Right forelimb (tissue), 1 donor: Measurements from ENCODE around the gene GRK5.

Experiments used
- DNase-seq: peaks from one replicate; pipeline ENCODE4 v3.0.0-alpha.2; 2018

GRK5 gene

DNA sequence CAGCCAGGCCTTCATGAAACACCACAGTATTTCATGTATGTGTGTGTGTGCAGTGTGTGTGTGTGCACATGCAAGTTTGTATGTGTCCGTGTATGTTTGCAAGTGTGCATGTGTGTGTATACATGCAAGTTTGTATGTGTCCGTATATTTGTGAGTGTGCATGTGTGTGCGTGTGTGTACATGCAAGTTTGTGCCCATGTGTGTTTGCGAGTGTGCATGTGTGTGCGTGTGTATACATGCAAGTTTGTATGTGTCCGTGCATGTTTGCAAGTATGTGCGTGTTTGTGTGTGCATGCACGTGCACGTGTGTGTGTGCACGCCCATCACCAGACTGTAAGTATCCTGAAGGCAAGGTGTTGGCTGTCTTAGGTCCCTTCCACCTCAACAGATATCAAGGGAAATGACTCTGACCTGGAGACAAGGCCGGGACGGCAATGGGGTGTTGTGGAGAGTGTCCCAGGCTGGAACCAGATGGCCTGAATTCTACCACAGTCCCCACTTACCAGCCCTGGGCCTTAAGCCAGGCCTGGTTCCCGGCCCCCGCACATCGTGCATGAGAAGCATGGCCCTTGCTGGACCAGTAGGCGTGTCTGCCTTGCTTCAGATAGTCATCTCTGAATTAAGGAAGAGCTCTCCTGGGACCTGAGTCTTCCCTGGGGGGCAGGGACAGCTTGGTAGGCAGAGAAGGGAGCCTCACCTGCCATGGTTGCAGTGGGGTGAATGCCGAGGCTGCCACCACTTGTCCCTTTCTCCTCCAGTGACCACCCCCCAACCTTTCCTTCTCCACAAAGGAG lies 140.0 kb downstream of the GRK5 start:
- no peak for DNase-seq

DNA sequence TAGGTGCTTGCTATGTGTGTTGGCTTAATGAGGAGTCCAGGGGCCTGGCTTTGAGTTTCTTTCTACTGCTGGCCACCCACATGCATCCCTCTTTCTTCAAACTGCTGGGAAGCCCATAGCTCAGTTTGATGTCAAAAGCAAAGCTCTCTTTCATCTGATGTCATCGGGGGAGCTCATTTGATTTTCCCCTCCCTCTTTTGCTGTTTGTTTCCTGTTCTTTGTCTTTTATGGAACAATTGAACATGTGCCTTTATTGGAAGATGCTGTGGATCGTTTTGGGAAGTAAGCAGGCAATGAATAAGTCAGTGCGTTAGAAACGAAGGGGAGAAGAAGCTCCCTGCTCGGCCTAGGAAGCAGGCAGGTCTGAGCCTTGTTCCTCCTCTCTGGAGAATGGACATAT lies 140.7 kb downstream of the GRK5 start:
- DNase-seq = no peak

DNA sequence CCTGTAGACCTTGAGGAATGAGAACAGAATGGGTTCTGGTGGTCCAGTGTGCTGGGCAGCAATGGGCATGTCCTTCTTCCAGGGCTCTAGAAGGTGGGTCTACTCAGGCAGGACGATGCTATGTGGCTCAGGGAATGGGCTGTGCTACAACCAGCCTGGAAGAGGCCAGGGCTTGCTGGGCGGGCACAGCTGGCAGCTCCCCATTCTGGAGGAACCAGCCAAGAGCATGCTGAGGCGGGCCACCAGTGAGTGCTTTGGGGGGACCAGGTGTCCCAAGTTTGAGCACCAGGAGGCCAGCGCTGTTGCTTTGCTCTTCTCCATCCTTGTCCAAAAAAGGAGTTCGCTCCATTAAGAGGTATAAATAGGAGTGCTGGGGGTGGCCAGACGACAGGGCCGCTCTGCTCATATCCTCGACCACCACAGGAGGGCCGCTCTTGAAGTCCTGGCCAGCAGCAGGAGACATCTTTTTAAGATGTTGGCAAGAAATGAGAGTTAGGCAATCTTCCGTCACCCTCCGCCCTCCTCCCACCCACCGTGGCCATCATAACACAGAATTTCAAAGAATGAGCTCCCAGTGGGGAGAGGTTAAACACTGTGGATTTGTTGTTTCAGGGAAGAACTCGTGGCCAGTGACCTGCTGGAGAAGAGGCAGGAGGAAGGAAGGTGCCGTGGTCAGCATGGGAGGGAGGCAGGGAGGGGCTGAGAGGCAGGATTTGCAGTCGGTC lies 141.3 kb downstream of the GRK5 start:
- DNase-seq = no peak

DNA sequence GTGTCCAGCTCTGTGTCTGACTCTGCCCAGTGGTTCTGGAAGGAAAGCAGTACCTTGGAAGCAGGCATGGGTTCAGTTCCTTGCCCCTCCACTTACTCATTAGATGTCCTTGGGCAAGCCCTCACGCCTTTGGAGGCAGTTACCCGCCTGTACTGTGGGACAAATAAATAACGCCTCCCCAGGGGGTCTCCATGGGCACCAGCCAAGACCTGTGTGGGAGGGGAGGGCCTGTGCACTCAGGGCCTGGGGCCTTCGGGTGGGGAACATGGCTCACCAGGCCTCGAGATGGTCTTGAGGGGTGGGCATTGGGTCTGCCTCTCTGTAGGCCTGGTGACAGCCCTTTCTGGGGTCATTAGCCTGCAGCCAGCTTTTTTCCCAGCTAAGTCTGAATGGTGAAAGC lies 142.0 kb downstream of the GRK5 start:
- DNase-seq = no peak

DNA sequence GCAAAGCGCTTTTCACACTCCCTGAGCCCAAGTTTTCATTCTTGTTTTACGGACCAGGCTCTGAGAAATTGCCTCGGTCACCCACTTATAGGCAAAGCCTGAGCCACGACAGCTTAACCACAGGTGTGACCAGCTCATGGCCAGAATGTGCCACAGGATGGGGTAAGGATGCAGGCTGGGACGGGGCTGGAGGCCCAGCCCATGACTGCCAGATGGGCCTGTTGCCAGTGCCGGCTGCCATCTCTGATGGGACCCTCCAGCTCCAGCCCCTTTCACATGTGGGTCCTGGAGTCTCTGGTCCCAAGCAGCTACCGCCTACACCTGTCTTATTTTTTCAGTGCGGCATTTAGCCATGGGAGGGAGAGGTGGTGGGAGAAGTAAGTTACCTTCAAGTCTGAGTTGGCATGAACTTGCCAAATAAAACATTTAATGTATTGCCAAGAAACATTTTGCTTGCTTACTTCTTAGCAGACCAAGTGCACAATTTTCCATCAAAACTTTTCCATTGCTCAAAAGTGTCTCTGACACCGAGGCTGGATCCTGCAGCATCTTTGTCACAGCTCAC lies 142.6 kb downstream of the GRK5 start:
- no peak for DNase-seq

DNA sequence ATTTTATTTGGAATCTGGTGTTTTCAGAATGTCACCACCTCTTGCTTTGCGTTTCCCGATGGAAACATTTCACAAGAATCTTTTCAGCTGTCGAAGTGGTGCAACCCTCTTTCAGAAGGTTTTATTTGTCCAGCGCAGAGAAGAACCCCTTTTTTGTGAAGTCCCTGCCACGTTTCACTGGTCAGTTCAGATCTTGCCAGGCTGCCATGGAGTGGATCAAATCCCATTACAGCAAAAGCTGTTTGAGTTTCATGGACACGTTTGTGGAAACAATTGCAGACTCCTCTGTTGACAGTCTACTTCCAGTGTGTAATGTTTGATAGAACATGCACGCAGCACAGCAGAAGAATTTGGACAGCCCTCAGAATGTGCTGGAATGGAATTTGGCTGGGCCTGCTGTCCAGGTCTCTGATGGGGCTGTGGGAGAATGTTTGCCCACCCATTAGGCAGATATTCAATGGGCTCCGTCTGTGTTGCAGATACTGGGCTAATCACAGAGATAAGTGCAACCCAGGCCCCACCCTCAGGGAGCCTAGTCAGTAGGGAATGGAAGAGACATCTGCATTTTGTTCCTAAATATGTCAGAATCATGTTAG lies 143.2 kb downstream of the GRK5 start:
- peak; percentile 68 for DNase-seq

DNA sequence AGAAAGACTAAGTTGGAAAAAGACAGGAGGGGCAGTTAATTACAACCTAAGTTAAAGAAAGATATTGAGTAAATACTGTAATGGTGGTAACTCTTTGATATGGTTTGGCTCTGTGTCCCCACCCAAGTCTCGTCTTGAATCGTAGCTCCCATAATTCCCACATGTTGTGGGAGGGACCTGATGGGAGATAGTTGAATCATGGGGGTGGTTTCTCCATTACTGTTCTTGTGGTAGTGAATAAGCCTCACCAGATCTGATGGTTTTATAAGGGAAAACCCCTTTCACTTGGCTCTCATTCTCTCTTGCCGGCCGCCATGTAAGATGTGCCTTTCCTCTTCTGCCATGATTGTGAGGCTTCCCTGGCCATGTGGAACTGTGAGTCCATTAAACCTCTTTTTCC lies 143.8 kb downstream of the GRK5 start:
- no peak for DNase-seq

DNA sequence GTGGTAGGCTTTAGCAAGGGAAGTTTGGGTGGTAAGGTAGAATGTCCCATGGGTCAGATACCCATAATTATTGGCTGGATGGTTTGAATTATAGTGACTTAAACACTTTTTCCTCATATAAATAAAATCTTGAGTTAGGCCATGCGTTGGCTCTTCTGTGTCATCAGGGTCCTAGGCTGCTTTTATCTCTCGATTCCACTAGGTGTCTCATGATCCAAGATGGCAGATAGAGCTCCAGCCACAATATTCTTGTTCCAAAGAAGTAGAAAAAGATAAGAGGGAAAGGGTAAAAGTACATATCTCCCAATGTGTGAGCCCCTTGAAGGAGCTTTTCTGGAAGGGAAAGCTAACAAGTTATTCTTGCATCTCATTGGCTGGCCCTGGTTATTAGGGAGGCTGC lies 144.7 kb downstream of the GRK5 start:
- no peak for DNase-seq

DNA sequence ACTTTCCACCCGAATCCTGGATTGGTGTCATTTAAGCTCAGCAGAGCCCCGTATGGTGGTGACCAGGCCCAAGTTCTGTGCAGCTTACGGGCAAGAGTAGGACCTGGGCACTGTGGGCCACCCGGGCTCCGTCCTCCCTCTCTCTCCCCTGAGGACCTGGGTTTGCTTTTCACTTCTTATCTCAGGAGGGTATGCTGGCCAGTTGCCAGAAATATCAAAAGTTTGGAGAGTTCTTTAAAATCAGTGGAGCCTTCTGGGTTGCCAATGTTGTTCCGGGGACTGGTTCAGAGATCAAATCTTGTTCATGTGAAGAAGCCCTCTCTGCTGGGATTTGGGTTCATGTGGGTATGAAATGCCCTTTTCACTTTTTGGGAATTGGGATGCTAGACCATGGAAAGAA lies 145.4 kb downstream of the GRK5 start:
- DNase-seq = no peak

DNA sequence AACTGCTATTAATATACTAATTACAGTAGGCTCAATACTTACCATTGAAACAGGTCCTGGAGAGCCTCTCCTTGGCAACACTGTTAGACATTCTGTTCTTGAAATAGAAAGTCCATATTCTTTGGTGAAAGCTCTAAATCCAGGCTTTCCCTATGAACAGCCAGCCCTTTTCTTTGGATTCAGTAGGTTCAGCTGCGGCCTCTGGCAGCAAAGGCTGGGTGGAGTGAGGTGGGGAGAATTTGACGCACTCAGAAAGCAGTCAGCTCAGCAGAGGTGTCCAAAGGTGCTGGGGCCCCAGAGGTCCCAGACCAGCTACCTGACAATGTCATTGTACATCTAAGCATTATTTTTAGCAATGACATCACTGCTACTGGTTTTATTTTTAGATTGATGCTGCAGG lies 146.1 kb downstream of the GRK5 start:
- no peak for DNase-seq

DNA sequence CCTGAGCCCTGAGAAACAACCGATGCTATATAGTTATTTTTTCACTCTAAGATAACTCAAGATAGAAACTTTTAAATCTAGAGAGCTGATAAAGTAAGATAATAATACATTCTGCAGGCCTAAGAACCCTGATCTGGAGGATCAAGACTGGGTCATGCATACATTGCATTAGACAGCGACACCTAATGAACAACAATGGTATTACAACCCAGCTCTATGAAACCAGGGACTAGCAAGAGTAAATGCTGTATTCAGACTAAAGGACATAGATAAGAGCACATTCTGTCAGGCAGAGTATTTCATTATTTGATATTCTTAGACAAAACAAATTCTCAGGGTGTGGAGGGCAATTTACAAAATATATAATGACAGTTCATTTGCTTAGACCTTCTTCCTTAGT lies 148.6 kb downstream of the GRK5 start:
- no peak for DNase-seq

DNA sequence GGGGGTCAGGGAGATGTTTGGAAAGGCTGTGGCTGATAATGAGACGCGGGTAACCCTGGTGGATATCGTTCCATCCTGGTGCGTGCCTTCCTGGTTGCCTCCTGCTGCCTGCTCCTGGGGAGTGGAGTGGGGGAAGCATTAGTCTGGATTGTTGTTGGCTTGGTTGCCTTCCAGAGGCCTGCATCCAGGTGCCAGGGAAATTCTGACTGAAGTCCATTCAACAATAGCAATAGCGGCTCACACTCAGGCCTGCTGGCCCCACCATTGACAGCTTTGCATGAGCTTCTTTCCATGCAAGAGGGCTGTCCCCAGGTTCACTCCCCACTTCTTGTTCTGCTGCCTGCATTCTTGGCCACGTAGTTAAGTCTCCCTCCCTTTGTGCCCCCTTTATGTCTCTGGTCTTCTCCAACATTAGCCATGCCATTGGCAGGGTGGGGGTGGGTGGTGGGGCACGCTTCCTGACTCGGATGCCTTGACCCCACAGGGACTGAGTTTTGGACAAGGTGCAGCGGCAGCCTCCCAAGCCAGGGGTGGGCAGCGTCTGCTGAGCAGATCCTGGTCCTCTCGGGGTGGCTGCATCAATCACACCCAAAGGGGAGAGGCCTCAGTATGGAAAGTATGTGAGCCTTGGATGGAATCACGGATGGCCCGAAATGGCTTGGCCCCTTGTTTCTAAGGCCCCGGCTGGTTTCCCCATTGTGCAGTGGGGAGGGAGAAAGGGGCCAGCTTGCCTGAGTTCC lies 150.2 kb downstream of the GRK5 start:
- no peak for DNase-seq

DNA sequence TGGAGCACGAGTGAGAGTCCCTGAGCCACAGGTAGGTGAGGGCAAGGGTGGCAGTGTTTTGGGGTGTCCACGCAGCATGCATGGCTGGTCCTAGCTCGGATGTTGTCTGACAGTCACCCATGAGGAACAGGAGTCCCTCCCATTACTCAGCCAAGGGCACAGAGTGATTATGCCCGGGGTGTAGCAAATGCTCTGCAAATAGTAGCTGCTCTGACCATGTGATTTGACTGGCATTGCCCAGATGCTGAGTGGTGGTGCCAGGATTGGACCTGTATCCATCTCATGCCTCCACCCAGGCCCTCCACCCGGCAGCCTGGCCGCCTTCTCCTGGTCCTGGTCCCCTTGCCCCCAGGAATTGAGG lies 150.8 kb downstream of the GRK5 start:
- DNase-seq = no peak

DNA sequence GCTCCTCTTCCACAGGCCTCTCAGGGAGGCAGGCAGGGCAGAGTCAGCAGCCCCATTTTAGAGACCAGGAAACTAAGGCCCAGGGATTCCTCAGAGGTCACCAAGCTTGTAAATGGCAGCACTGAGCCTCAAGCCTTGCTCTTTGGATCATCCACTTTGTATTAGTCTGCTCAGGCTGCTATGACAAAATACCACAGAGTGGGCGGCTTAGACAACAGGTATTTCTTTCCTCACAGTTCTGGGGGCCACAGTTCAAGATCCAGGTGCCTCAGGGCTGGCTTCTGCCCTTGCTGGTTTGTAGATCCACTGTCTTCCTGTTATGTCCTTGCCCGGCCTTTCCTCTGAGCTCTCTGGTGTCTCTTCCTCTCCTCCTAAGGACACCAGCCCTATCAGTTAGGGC lies 151.2 kb downstream of the GRK5 start:
- no peak for DNase-seq

DNA sequence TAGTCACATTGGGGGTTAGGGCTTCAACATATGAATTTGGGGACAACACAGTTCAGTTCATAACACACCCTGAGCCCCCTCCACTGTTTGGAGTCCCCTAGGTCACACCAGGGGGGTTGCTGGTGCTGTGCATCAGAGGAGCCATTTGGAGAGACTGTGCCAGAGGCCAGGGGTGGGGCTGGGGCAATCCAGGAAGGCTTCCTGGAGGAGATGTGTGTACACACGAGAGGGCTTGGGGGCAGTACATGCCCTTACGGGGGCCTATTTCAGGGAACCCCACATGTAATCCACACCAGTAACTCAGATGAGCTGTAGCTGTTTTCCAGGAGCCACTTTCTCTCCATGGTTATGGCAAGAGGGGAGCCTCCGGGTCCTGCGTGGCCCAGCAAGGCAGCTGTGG lies 151.7 kb downstream of the GRK5 start:
- DNase-seq = no peak

DNA sequence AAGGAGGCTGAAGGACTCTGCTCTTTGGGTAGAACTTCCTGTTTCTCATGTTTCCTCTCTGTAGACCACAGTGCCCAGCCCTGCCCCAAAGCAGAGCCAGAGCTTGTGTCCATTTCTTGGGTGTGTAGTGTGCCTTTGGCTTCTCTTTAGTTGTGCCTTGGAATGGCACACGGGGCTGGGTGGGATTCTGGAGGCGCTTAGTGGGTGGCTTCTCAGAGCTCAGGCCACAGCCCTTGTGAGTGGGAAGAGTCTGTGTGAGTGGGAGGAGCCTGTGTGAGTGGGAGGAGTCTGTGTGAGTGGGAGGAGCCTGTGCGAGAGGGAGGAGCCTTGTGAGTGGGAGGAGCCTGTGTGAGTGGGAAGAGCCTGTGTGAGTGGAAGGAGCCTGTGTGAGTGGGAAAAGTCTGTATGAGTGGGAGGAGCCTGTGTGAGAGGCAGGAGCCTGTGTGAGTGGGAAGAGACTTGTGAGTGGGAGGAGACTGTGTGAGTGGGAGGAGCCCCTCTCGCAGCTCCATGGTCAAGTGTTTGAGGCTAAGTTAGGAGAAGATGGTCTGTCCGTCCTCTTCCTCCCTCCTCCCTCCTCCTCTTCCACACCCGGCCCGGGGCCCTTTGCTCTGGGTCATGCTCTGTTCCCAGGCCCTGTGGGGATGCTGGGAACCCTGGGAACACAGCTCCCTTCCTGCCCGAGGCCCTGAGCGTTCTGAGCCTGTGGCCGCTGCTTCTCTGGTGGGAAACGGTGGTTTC lies 153.0 kb downstream of the GRK5 start:
- no peak for DNase-seq

DNA sequence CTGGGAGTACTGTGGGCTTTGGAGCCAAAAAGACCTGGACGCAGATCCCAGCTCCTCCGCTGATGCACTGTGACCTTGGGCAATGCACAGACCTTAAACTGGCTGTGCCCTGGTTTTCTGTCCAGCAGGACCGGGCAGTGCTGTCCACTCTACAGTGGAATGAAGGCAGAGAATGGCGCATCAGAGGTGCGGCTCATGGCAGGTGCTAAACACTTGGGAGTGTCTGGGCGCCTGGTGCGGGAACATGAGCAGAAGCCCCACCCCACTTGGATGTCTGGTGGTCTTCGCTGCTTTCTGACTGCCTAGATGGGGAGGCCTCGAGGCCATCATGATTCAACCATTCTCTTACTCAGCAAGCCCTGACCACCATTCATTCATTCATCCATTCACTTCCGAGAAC lies 153.7 kb downstream of the GRK5 start:
- DNase-seq = no peak

DNA sequence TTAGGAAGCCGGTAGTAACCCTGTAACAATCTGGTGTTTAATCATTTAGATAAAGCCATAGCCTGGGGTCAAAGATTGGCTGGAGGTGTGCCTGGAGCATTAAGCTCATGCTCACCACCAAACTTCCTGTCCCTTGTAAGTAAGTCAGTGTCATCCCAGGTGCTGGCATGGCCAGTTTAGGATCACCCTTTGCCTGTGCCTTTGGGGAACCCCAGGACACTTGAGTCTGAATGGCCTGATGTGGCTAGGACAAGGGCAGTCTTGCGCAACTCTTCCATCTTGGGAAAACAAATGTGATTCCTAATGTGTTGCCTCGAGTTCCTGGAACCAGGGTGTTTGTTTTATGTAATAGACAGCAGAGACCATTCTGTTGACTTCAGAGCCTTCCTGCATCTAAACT lies 154.8 kb downstream of the GRK5 start:
- no peak for DNase-seq

DNA sequence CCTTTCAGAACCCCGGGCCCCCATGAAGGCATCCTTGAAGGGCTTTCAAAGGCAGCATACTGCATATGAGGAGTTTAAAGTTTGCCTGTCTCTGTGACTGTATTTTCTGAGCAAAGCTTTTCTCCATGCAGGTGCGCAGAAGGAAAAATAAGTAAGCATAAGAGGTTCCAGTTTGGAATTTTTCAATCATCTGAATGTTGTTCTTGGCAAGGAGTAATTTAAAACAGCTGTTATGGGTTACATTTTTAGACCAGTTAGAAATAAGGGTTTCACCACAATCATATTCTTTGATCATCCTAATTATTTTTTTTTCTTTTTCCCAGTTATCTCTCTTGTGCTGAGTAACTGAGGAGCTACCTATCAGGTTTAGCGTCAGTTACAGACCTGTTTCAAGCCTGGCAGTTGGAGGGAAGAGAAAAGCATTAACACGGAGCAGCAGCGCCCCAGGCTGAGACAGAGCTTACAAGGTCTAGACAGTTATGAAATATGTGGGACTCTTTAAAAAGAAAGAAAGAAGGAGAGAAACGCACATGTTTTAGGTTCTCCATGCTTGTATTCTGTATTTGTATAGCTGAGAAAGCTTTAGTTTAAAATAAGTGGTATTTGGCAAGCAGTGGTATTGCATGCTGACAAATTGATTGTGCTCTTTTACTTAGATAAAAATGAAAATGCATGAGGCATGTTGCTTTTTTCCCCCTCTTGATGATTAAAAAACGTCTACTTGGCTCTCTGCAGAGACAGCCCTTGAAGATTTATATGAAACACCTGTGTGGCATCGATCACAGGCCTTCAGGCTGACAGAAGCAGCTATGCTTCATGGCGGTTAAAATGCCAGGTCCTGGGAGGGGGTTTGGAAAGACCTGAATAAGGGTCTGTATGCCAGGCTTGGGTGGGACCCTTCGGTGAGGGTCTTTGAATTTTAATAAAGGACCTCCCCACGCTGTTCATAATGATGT lies 157.6 kb downstream of the GRK5 start:
- DNase-seq = no peak

DNA sequence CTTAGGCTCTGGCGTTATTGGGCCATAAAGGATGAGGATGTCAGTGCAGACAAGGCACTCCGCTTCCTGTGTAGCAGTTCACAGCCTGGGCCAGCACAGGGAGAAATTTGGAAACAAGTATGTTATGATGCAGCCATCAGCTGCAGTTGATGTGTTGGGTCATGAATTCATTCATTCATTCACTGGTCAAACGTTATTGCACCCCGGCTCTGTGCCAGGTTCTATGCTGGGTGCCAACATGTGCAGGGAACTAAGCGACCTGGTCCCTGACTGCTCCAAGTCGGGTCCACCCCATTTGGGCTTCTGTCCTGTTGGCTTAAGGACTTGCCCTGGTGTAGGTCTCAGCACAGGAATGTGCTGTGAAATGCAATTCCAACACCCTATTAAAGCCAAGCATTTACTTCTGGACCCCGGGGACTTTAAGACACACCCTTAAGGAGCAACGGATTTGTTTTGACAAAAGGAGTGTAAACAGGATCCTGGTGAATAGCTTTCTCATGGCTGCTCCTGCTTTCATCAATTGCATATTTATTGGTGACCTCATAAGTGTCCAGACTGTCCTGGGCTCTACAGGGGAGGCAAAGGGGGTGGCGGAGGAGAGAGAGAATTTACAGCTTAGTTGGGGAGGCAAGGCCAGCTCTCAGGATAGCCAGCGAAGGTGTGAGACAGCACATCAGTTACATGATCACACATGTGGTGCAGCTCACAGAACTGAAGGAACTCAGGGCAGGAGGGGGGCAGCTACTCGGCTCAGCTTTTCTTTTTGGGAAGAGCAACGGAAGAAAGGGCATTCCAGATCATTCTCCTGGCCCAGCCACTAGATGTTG lies 158.6 kb downstream of the GRK5 start:
- peak; percentile 61 for DNase-seq
